ENCODE results near the gene SYNGAP1. TPM values are rescaled to one million over a fixed set of nuclear protein-coding genes. Genes with fewer than 3 reads are reported as not detected.

SYNGAP1 gene
- total and polyA plus RNA-seq, 2 of the 8 experiments (the other 6 are each of a cell fraction or from before 2014, with no cell fraction given): 31.0 to 101 TPM

DNA sequence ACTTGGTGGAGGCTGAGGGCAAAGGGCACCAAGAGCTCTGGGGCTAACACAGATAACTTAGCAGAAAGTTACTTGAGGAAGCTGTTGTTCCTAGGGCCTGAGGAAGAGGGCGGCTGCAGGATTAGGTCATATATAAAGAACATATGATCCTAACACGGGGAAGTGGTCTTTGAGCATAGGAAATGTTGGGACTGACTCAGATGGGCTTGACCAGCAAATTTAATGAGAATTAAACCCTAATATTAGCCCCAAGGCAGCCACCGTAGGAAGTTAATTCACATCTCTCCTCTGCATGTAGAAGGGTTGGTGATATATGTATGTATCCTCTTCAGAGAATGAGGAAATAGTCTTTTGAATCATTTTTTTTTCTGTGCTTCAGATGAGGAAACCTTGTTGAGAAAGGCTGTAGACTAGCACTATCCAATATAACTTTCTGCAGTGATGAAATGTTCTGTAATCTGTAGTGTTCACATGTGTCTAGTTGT lies 25.3 kb downstream of the SYNGAP1 start (continued):
- no peak for TF ChIP-seq YY1 (IDR thresholded peaks at IDR 0.05; ENCODE audit: low read depth, low read length)
- TF ChIP-seq BCL11A (IDR thresholded peaks at IDR 0.05; ENCODE audit: low read depth in 2 of 2, low read length in 2 of 2): no peak
- no peak for TF ChIP-seq TCF12 (IDR thresholded peaks at IDR 0.05; ENCODE audit: low read depth, low read length)
- TF ChIP-seq SIX5 (IDR thresholded peaks at IDR 0.05; ENCODE audit: low read depth, low read length): no peak
